GM12874 (cell line): ENCODE results near the gene BID.

Experiments used
- TF ChIP-seq, protein P1 (sequence below): IDR thresholded peaks from 2 replicates; pipeline ENCODE4 v1.5.1; 2011; ENCODE audit warnings: low read depth, mild to moderate bottlenecking, control low read depth, low read length, moderate library complexity; ENCODE audit not compliant: insufficient read depth

Gene BID

GRCh38 chr22:17734187-17734586, 40.1 kb downstream of the BID start:
- TF ChIP-seq, protein P1, sequence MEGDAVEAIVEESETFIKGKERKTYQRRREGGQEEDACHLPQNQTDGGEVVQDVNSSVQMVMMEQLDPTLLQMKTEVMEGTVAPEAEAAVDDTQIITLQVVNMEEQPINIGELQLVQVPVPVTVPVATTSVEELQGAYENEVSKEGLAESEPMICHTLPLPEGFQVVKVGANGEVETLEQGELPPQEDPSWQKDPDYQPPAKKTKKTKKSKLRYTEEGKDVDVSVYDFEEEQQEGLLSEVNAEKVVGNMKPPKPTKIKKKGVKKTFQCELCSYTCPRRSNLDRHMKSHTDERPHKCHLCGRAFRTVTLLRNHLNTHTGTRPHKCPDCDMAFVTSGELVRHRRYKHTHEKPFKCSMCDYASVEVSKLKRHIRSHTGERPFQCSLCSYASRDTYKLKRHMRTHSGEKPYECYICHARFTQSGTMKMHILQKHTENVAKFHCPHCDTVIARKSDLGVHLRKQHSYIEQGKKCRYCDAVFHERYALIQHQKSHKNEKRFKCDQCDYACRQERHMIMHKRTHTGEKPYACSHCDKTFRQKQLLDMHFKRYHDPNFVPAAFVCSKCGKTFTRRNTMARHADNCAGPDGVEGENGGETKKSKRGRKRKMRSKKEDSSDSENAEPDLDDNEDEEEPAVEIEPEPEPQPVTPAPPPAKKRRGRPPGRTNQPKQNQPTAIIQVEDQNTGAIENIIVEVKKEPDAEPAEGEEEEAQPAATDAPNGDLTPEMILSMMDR, result no peak

GRCh38 chr22:17733466-17733865, 40.8 kb downstream of the BID start:
- TF ChIP-seq, protein P1, result no peak

GRCh38 chr22:17732251-17732854, 41.9 kb downstream of the BID start:
- TF ChIP-seq, protein P1, result no peak

DNA sequence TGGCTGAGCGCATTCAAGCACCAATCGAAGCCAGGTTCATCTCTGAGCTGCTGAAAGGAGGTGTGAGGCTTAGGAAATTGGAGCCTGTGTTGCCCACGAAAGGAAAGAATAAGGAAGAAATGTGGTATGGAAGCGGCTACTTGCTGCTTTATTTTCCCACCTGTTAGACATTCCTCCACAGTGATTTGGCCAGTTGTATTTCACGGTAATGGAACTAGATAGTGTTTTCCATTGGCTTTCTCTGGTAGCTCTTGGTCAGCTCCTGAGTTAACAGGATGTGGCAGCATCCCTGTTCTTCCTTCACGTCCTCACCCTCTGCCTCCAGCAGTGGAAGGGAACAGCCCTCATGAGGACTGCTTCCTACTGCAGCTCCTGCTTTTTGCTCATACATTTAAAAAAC, 44.7 kb downstream of the BID start:
- TF ChIP-seq, protein P1, result no peak

DNA sequence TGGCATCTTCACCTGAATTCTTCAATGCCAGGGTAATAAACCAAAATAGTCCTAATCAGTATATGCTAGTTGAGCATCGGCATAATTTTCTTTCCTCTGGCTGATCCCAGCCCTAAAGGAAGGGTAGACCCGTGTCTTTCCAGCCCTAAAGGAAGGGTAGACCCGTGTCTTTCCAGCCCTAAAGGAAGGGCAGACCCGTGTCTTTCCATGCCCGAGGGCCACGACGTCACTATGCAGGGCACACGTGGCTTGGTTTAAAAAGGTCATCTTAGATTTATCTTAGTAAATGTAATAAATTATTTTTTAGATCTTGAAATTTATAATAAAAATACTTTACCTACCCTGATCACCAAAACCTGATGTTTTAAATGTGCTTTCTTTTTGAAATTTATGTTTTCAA, 45.5 kb downstream of the BID start:
- TF ChIP-seq, protein P1, result no peak

DNA sequence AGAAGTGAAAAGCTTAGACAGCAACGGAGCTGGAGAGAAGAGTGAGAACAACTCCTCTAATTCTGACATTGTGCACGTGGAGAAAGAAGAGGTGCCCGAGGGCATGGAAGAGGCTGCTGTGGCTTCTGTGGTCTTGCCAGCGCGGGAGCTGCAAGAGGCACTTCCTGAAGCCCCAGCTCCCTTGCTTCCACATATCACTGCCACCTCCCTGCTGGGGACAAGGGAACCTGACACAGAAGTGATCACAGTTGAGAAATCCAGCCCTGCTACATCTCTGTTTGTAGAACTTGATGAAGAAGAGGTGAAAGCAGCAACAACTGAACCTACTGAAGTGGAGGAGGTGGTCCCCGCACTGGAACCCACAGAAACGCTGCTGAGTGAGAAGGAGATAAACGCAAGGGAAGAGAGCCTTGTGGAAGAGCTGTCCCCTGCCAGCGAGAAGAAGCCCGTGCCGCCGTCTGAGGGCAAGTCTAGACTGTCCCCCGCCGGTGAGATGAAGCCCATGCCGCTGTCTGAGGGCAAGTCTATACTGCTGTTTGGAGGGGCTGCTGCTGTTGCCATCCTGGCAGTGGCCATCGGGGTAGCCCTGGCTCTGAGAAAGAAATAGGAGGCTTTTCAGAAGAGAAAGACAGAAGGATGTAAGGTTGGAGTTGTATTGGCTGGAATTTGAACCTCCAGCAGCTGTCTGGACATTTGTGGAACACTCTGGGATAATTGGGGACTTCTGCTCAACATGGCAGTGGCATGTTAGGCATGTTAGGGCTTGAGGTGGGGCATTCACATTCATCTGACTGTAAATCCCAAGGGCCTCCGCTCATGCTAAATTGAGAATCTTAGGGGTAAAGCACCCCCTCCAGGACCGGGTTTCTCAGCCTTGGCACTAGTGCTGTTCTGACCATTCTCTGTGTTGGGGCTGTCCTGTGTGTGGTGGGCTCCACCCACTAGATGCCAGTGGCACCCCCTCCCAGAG, 47.1 kb downstream of the BID start:
- TF ChIP-seq, protein P1, result no peak
